Activated T-cell treated with anti-CD3 and anti-CD28 coated beads for 24 hours (primary cell): ENCODE measurements around the gene CYB5A.
"Not testable (repeated sequence)": the region's sequence is repeated elsewhere in the genome, so short reads cannot be mapped to it uniquely, and the experiment has no call there.

Source experiments
- DNase-seq: peaks from one replicate; pipeline ENCODE4 v3.0.0-alpha.2; 2020; ENCODE audit warnings: low read depth

CYB5A gene

GRCh38 chr18:74291771-74292540 lies at the start of gene CYB5A:
CYB5A (minus strand) TSS chr18:74291963; CDS start chr18:74291875, 88 bp downstream.
- peak; percentile 98 for DNase-seq

GRCh38 chr18:74337912-74338309 lies 46.1 kb upstream of the CYB5A start:
- no peak for DNase-seq

GRCh38 chr18:74337155-74337911 lies 45.6 kb upstream of the CYB5A start:
- DNase-seq: no peak

GRCh38 chr18:74336656-74337055 lies 44.9 kb upstream of the CYB5A start:
- DNase-seq: no peak

GRCh38 chr18:74334242-74334893 lies 42.6 kb upstream of the CYB5A start:
- DNase-seq: no peak

- DNase-seq: no peak
Observed at GRCh38 chr18:74333091-74333490, 41.3 kb upstream of the CYB5A start.

- no peak for DNase-seq
Observed at GRCh38 chr18:74331404-74331803, 39.6 kb upstream of the CYB5A start.

- DNase-seq: no peak
Observed at GRCh38 chr18:74329688-74330205, 38.0 kb upstream of the CYB5A start.

GRCh38 chr18:74328206-74328605 lies 36.4 kb upstream of the CYB5A start:
- DNase-seq: no peak

GRCh38 chr18:74326791-74327190 lies 35.0 kb upstream of the CYB5A start:
- not testable (repeated sequence) for DNase-seq

- no peak for DNase-seq
Observed at GRCh38 chr18:74326231-74326630, 34.5 kb upstream of the CYB5A start.

- no peak for DNase-seq
Observed at GRCh38 chr18:74316257-74317170, 24.8 kb upstream of the CYB5A start.

- DNase-seq: no peak
Observed at GRCh38 chr18:74315464-74316256, 23.9 kb upstream of the CYB5A start, which contains the start of gene C18orf63. C18orf63 (plus strand) TSS chr18:74315839; CDS start chr18:74317866, 2,027 bp downstream.

- no peak for DNase-seq
Observed at GRCh38 chr18:74314759-74315463, 23.1 kb upstream of the CYB5A start.

GRCh38 chr18:74311000-74311399 lies 19.2 kb upstream of the CYB5A start:
- no peak for DNase-seq

- no peak for DNase-seq
Observed at GRCh38 chr18:74310411-74310810, 18.6 kb upstream of the CYB5A start.

GRCh38 chr18:74303936-74304335 lies 12.2 kb upstream of the CYB5A start:
- no peak for DNase-seq

- DNase-seq: no peak
Observed at GRCh38 chr18:74303306-74303705, 11.5 kb upstream of the CYB5A start.

- no peak for DNase-seq
Observed at GRCh38 chr18:74299746-74300145, 8.0 kb upstream of the CYB5A start.

- DNase-seq: no peak
Observed at GRCh38 chr18:74299162-74299561, 7.4 kb upstream of the CYB5A start.
